IMR-90 (cell line): ENCODE data around the gene NPAS3. TPM values are rescaled to one million over a fixed set of nuclear protein-coding genes. Genes with fewer than 3 reads are reported as not detected.

ENCODE experiments used
- ATAC-seq: fragments of 200-7000 bp; cut with Tn5 transposase; 2 replicates; pipeline ENCODE4 v1.9.1; 2020; ENCODE audit warnings: low read depth, mild to moderate bottlenecking, moderate library complexity
- BruUV-seq: library from RNA; stranded (reverse); fragments of 400-500 nt; replicated peaks from 2 replicates; lab custom pipeline; 2021; lab: Mats Ljungman, UMichigan
- CTCF ChIA-PET: fragments of 300-600 bp; formaldehyde crosslinking; extraction: SDS; loops from one replicate; lab custom pipeline; 2021; ENCODE audit warnings: antibody characterized with exemption; lab: Yijun Ruan, JAX
- POLR2A ChIA-PET: fragments of 300-600 bp; sonication (Branson Sonifier 250); formaldehyde crosslinking; loops from one replicate; lab custom pipeline; 2022; ENCODE audit warnings: antibody characterized with exemption; ENCODE audit not compliant: unreplicated experiment; lab: Charles Lee
- DNase-seq: peaks from one replicate; pipeline ENCODE4 v3.0.0; 2013
- H2AFZ ChIP-seq: replicated peaks from 2 replicates; pipeline ENCODE3; 2013; ENCODE audit warnings: low read length, mild to moderate bottlenecking; ENCODE audit not compliant: poor library complexity
- H2AK5ac ChIP-seq: 2 replicates; pipeline ENCODE4 v1.6.1; 2013; ENCODE audit warnings: low read depth, low read length, inconsistent platforms
- H2AK9ac ChIP-seq: replicated peaks from 2 replicates; pipeline ENCODE3; 2013; ENCODE audit warnings: mild to moderate bottlenecking, low read depth, low read length, moderate library complexity; ENCODE audit not compliant: poor library complexity
- H2BK120ac ChIP-seq: 2 replicates; pipeline ENCODE4 v1.6.1; 2013; ENCODE audit warnings: low read depth, low read length, inconsistent platforms
- H2BK15ac ChIP-seq: 3 replicates; pipeline ENCODE4 v1.6.1; 2013; ENCODE audit warnings: low read depth, low read length, inconsistent platforms
- H2BK20ac ChIP-seq: 2 replicates; pipeline ENCODE4 v1.6.1; 2013; ENCODE audit warnings: low read depth, mild to moderate bottlenecking, inconsistent platforms, low read length, moderate library complexity
- H2BK5ac ChIP-seq: 2 replicates; pipeline ENCODE4 v1.6.1; 2013; ENCODE audit warnings: mild to moderate bottlenecking, low read depth, low read length, inconsistent platforms; ENCODE audit not compliant: poor library complexity, severe bottlenecking
- H3K14ac ChIP-seq: replicated peaks from 2 replicates; pipeline ENCODE4 v1.6.1; 2013; ENCODE audit warnings: low read depth, low read length, inconsistent platforms
- H3K18ac ChIP-seq: 2 replicates; pipeline ENCODE4 v1.6.1; 2013; ENCODE audit warnings: low read depth, low read length, control low read depth
- H3K23ac ChIP-seq: 2 replicates; pipeline ENCODE4 v1.6.1; 2013; ENCODE audit warnings: low read depth, low read length, inconsistent platforms
- H3K27ac ChIP-seq: 2 replicates; pipeline ENCODE4 v1.5.1; 2013; ENCODE audit warnings: mild to moderate bottlenecking, control low read depth, low read length; ENCODE audit not compliant: insufficient read depth
- H3K27me3 ChIP-seq: 2 replicates; pipeline ENCODE4 v1.6.1; 2013; ENCODE audit warnings: low read length; ENCODE audit not compliant: control insufficient read depth, insufficient read depth
- H3K36me3 ChIP-seq: 2 replicates; pipeline ENCODE4 v1.6.1; 2013; ENCODE audit warnings: low read length, mixed read lengths; ENCODE audit not compliant: control insufficient read depth, insufficient read depth
- H3K4ac ChIP-seq: 2 replicates; pipeline ENCODE4 v1.6.1; 2013; ENCODE audit warnings: low read depth, low read length, inconsistent platforms
- H3K4me1 ChIP-seq: 2 replicates; pipeline ENCODE4 v1.6.1; 2013; ENCODE audit warnings: low read length, mixed read lengths; ENCODE audit not compliant: control insufficient read depth, insufficient read depth
- H3K4me2 ChIP-seq: 2 replicates; pipeline ENCODE4 v1.6.1; 2013; ENCODE audit warnings: low read depth, mild to moderate bottlenecking, control low read depth, low read length, moderate library complexity
- H3K4me3 ChIP-seq: 2 replicates; pipeline ENCODE4 v1.5.1; 2013; ENCODE audit warnings: low read depth, mild to moderate bottlenecking, control low read depth, low read length, moderate library complexity; ENCODE audit not compliant: insufficient read depth
- H3K56ac ChIP-seq: 2 replicates; pipeline ENCODE4 v1.6.1; 2013; ENCODE audit warnings: low read length, inconsistent platforms; ENCODE audit not compliant: insufficient read depth; ENCODE audit errors: extremely low read depth
- H3K79me1 ChIP-seq, 2 experiments: 2 replicates each; pipeline ENCODE4 v1.6.1; 2013; ENCODE audit warnings: low read length in 2 of 2, inconsistent platforms in 1 of 2, low read depth in 1 of 2
- H3K9ac ChIP-seq: 2 replicates; pipeline ENCODE4 v1.6.1; 2013; ENCODE audit warnings: low read depth, low read length, control low read depth
- H3K9me1 ChIP-seq: 2 replicates; pipeline ENCODE4 v1.6.1; 2013; ENCODE audit warnings: low read length, inconsistent platforms; ENCODE audit not compliant: insufficient read depth
- H3K9me3 ChIP-seq: 2 replicates; pipeline ENCODE4 v1.6.1; 2013; ENCODE audit warnings: low read length; ENCODE audit not compliant: control insufficient read depth, insufficient read depth
- H4K20me1 ChIP-seq: 2 replicates; pipeline ENCODE4 v1.6.1; 2013; ENCODE audit warnings: low read length, inconsistent platforms; ENCODE audit not compliant: insufficient read depth
- H4K5ac ChIP-seq: 2 replicates; pipeline ENCODE4 v1.6.1; 2013; ENCODE audit warnings: mild to moderate bottlenecking, low read depth, low read length, control low read depth
- H4K8ac ChIP-seq, 2 experiments: 2 replicates each; pipeline ENCODE4 v1.6.1; 2013; ENCODE audit warnings: low read depth in 2 of 2, low read length in 2 of 2, control low read depth in 1 of 2, inconsistent platforms in 1 of 2
- H4K91ac ChIP-seq: 2 replicates; pipeline ENCODE4 v1.6.1; 2013; ENCODE audit warnings: low read depth, low read length, inconsistent platforms; ENCODE audit not compliant: insufficient read depth
- BHLHE40 ChIP-seq: fragments of 150-350 bp; IDR thresholded peaks from 2 replicates; pipeline ENCODE4 v1.6.1; 2016; ENCODE audit warnings: mild to moderate bottlenecking, low read depth, low read length
- CEBPB ChIP-seq: IDR thresholded peaks from 2 replicates; pipeline ENCODE4 v1.6.1; 2012; ENCODE audit warnings: low read depth, low read length, improper control_type of control experiment
- CHD1 ChIP-seq: IDR thresholded peaks from 2 replicates; pipeline ENCODE4 v1.6.1; 2012; ENCODE audit warnings: low read depth, low read length, improper control_type of control experiment
- FOS ChIP-seq: fragments of 150-350 bp; IDR thresholded peaks from 2 replicates; pipeline ENCODE4 v1.6.1; 2016; ENCODE audit warnings: low read depth, low read length
- MAFK ChIP-seq: IDR thresholded peaks from 2 replicates; pipeline ENCODE4 v1.6.1; 2012; ENCODE audit warnings: low read depth, low read length, improper control_type of control experiment
- MAZ ChIP-seq: IDR thresholded peaks from 2 replicates; pipeline ENCODE4 v1.6.1; 2012; ENCODE audit warnings: low read depth, mild to moderate bottlenecking, low read length, improper control_type of control experiment, moderate library complexity, borderline replicate concordance
- MXI1 ChIP-seq: IDR thresholded peaks from 2 replicates; pipeline ENCODE4 v1.6.1; 2012; ENCODE audit warnings: low read depth, mild to moderate bottlenecking, low read length, moderate library complexity, borderline replicate concordance
- NFE2L2 ChIP-seq: fragments of 150-350 bp; IDR thresholded peaks from 2 replicates; pipeline ENCODE4 v1.6.1; 2016; ENCODE audit warnings: low read depth, mild to moderate bottlenecking, low read length
- POLR2A ChIP-seq: IDR thresholded peaks from 2 replicates; pipeline ENCODE4 v1.6.1; 2012; ENCODE audit warnings: mild to moderate bottlenecking, low read depth, low read length
- RAD21 ChIP-seq: IDR thresholded peaks from 2 replicates; pipeline ENCODE4 v1.6.1; 2012; ENCODE audit warnings: low read length, improper control_type of control experiment
- RCOR1 ChIP-seq: IDR thresholded peaks from 2 replicates; pipeline ENCODE4 v1.6.1; 2012; ENCODE audit warnings: mild to moderate bottlenecking, low read length, improper control_type of control experiment; ENCODE audit not compliant: insufficient replicate concordance
- RFX5 ChIP-seq: IDR thresholded peaks from 2 replicates; pipeline ENCODE4 v1.8.0; 2012; ENCODE audit warnings: low read depth, mild to moderate bottlenecking, low read length, moderate library complexity
- SMC3 ChIP-seq: fragments of 150-350 bp; IDR thresholded peaks from 2 replicates; pipeline ENCODE4 v1.6.1; 2016; ENCODE audit warnings: low read depth, mild to moderate bottlenecking, antibody characterized with exemption, low read length, moderate library complexity
- WGBS, 2 experiments: methylation state at CpG; one replicate each; pipeline versions ENCODE4 v1.1.5 to v1.1.7; 2013; ENCODE audit warnings: missing lambda C conversion rate in 2 of 2; ENCODE audit not compliant: insufficient read length in 1 of 2; ENCODE audit errors: extremely low coverage in 2 of 2; 5-methylcytosine and 5-hydroxymethylcytosine counted together
- dilution Hi-C: fragments of 300-500 bp; cut with HindIII; formaldehyde crosslinking; loops from one replicate; pipeline ENCODE4 v1.14.3; 2018; ENCODE audit warnings: low sequenced_read_pairs; ENCODE audit not compliant: unreplicated experiment
- in situ Hi-C: fragments of 300-500 bp; cut with MboI; formaldehyde crosslinking; loops from 3 replicates; pipeline ENCODE4 v1.14.3; 2019; ENCODE audit warnings: low sequenced_read_pairs, inconsistent platforms, mixed read lengths
- intact Hi-C: fragments of 100-400 bp; cut with micrococcal nuclease; formaldehyde crosslinking; loops from 2 replicates; pipeline ENCODE4 v1.10.0; 2022
- polyA plus RNA-seq, 3 experiments: library from polyadenylated mRNA; depleted of rRNA; stranded (reverse); fragments of >200 nt; gene quantifications; 2 replicates each; pipeline ENCODE4 v1.2.3, GENCODE V29; 2012; ENCODE audit warnings: low replicate concordance in 1 of 3
- total RNA-seq: library from RNA; depleted of rRNA; stranded (reverse); fragments of >200 nt; gene quantifications from 2 replicates; pipeline ENCODE4 v1.2.3, GENCODE V29; 2012
- TF ChIP-seq, protein P1 (sequence below): fragments of 150-350 bp; IDR thresholded peaks from 2 replicates; pipeline ENCODE4 v1.6.1; 2017; ENCODE audit warnings: mild to moderate bottlenecking, antibody characterized with exemption, low read length, low read depth
- TF ChIP-seq, protein P2 (sequence below): fragments of 150-350 bp; IDR thresholded peaks from 2 replicates; pipeline ENCODE4 v1.6.1; 2016; ENCODE audit warnings: low read depth, mild to moderate bottlenecking, low read length, moderate library complexity, borderline replicate concordance
- TF ChIP-seq, protein P3 (sequence below): conservative IDR thresholded peaks from 2 replicates; pipeline ENCODE4 v1.5.1; 2012; ENCODE audit warnings: mild to moderate bottlenecking, low read depth, low read length, improper control_type of control experiment

NPAS3 gene
- total and polyA plus RNA-seq, 2 of the 4 experiments (the other 2 are of a cell fraction) = not detected

DNA sequence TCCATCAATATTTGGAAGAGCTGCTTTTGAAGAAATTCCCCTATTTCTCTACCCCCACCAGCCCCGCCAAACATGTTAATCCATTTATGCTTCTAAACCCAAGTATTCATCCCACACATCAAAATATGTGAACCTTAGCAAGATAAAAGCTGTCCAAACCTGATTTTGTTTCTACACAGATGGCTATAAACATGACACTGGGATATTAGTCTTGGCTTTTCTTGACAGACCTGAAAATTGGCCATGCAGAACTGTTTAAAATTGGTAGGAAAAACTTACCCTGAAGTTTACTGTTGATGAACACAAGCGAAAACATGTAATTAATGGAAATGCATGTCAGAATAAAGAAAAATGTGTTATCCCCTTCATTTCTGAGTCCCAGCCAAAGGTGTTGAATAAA is 642.2 kb downstream of the NPAS3 start:
- Histone ChIP-seq H3K4me2 (no peak overlapping the region), H3K27me3 (no peaks in the 10 kb centered on the region), H3K9ac (no peak overlapping the region), H3K4me3 (no peak overlapping the region), H3K4ac (no peak overlapping the region), H4K8ac (no peak overlapping the region), H3K4me1 (no peaks in the 10 kb centered on the region), H3K56ac (no peak overlapping the region), H3K27ac (no peak overlapping the region), H3K18ac (no peak overlapping the region), H3K79me1 (no peaks in the 10 kb centered on the region), H3K14ac (no peak overlapping the region), H3K9me1 (no peaks in the 10 kb centered on the region), H2AK5ac (no peak overlapping the region), H2BK20ac (no peak overlapping the region), H3K23ac (no peak overlapping the region), H2BK5ac (no peak overlapping the region), H4K20me1 (no peaks in the 10 kb centered on the region), H4K5ac (no peak overlapping the region), H2AFZ (no peak overlapping the region), H3K9me3 (no peaks in the 10 kb centered on the region), H4K91ac (no peak overlapping the region), H2BK120ac (no peak overlapping the region), H3K36me3 (no peaks in the 10 kb centered on the region), H2AK9ac (no peak overlapping the region), H2BK15ac (no peak overlapping the region)
- ChIA-PET POLR2A (no interaction called here), CTCF (no interaction called here)
- DNase-seq (no peak), ATAC-seq (no peak)
- BruUV-seq = no TSS peak
- TF ChIP-seq MAFK = no peak
- TF ChIP-seq MXI1 = no peak
- TF ChIP-seq MAZ = no peak
- no peak for TF ChIP-seq CEBPB
- no peak for TF ChIP-seq SMC3
- no peak for TF ChIP-seq RFX5
- TF ChIP-seq, protein P1, sequence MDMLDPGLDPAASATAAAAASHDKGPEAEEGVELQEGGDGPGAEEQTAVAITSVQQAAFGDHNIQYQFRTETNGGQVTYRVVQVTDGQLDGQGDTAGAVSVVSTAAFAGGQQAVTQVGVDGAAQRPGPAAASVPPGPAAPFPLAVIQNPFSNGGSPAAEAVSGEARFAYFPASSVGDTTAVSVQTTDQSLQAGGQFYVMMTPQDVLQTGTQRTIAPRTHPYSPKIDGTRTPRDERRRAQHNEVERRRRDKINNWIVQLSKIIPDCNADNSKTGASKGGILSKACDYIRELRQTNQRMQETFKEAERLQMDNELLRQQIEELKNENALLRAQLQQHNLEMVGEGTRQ = no peak
- TF ChIP-seq FOS = no peak
- TF ChIP-seq NFE2L2 = no peak
- TF ChIP-seq, protein P2, sequence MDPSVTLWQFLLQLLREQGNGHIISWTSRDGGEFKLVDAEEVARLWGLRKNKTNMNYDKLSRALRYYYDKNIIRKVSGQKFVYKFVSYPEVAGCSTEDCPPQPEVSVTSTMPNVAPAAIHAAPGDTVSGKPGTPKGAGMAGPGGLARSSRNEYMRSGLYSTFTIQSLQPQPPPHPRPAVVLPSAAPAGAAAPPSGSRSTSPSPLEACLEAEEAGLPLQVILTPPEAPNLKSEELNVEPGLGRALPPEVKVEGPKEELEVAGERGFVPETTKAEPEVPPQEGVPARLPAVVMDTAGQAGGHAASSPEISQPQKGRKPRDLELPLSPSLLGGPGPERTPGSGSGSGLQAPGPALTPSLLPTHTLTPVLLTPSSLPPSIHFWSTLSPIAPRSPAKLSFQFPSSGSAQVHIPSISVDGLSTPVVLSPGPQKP = no peak
- TF ChIP-seq POLR2A = no peak
- TF ChIP-seq, protein P3, sequence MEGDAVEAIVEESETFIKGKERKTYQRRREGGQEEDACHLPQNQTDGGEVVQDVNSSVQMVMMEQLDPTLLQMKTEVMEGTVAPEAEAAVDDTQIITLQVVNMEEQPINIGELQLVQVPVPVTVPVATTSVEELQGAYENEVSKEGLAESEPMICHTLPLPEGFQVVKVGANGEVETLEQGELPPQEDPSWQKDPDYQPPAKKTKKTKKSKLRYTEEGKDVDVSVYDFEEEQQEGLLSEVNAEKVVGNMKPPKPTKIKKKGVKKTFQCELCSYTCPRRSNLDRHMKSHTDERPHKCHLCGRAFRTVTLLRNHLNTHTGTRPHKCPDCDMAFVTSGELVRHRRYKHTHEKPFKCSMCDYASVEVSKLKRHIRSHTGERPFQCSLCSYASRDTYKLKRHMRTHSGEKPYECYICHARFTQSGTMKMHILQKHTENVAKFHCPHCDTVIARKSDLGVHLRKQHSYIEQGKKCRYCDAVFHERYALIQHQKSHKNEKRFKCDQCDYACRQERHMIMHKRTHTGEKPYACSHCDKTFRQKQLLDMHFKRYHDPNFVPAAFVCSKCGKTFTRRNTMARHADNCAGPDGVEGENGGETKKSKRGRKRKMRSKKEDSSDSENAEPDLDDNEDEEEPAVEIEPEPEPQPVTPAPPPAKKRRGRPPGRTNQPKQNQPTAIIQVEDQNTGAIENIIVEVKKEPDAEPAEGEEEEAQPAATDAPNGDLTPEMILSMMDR = no peak
- no peak for TF ChIP-seq CHD1
- no peak for TF ChIP-seq BHLHE40
- no peak for TF ChIP-seq RCOR1
- no peak for TF ChIP-seq RAD21
- intact Hi-C loops = no loop called here
- in situ Hi-C loops = no loop called here
- dilution Hi-C loops = no loop called here
- 60% methylated on average over 1 of the region's 2 CpGs; no CpG with 5 or more reads in 1 of the 2 experiments for WGBS, 2 experiments
